Tibial nerve (tissue), 4 donors: ENCODE results near the gene PLA2G1B.

Experiments
- EP300 ChIP-seq, 2 donors: sonication (generic); formaldehyde crosslinking; IDR thresholded peaks; one replicate each; pipeline ENCODE4 v1.6.1; 2017; ENCODE audit warnings: antibody characterized with exemption in 2 of 2, mild to moderate bottlenecking in 1 of 2
- POLR2A ChIP-seq, 2 donors: fragments of 450-650 bp; IDR thresholded peaks; one replicate each; pipeline ENCODE4 v1.6.1; 2017; ENCODE audit warnings: antibody characterized with exemption in 2 of 2, mild to moderate bottlenecking in 2 of 2, moderate library complexity in 2 of 2
- TF ChIP-seq, protein P1 (sequence below), 5 experiments: fragments of 200-600 bp in 3 of 5; fragments of 450-650 bp in 2 of 5; sonication (generic) in 3 of 5; IDR thresholded peaks; one replicate each; pipeline ENCODE4 v1.5.1; 2016 to 2019; ENCODE audit warnings: antibody characterized with exemption in 5 of 5, mild to moderate bottlenecking in 3 of 5, moderate library complexity in 2 of 5

DNA sequence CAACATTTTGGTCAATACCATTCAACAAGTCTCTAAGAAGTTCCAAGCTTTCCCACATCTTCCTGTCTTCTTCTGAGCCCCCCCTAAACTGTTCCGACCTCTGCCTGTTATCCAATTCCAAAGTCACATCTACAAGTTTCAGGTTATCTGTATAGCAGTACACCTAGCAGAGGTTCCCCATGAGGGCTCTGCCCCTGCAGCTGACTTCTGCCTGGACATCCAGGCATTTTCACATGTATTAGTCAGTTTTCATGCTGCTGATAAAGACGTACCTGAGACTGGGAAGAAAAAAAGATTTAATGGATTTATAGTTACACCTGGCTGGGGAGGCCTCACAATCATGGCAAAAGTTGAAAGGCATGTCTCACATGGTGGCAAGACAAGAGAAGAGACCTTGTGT is 10.2 kb upstream of the PLA2G1B start:
- TF ChIP-seq, protein P1, sequence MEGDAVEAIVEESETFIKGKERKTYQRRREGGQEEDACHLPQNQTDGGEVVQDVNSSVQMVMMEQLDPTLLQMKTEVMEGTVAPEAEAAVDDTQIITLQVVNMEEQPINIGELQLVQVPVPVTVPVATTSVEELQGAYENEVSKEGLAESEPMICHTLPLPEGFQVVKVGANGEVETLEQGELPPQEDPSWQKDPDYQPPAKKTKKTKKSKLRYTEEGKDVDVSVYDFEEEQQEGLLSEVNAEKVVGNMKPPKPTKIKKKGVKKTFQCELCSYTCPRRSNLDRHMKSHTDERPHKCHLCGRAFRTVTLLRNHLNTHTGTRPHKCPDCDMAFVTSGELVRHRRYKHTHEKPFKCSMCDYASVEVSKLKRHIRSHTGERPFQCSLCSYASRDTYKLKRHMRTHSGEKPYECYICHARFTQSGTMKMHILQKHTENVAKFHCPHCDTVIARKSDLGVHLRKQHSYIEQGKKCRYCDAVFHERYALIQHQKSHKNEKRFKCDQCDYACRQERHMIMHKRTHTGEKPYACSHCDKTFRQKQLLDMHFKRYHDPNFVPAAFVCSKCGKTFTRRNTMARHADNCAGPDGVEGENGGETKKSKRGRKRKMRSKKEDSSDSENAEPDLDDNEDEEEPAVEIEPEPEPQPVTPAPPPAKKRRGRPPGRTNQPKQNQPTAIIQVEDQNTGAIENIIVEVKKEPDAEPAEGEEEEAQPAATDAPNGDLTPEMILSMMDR (IDR thresholded peaks at IDR 0.05): no peak
- no peak for TF ChIP-seq POLR2A (IDR thresholded peaks at IDR 0.05)
- TF ChIP-seq EP300 (IDR thresholded peaks at IDR 0.05): no peak
